Nephron (organoid): ENCODE measurements around the gene SH3PXD2A.
"Not testable (repeated sequence)": the region's sequence is repeated elsewhere in the genome, so short reads cannot be mapped to it uniquely, and the experiment has no call there.

Experiments
- H3K27ac Mint-ChIP-seq, 3 experiments: 2 replicates each; pipeline ENCODE4 v1.8.0; 2020; ENCODE audit warnings: mixed read lengths in 3 of 3, mild to moderate bottlenecking in 2 of 3, moderate library complexity in 1 of 3
- H3K27me3 Mint-ChIP-seq: 2 replicates; pipeline ENCODE4 v1.8.0; 2021; ENCODE audit warnings: low read depth, mild to moderate bottlenecking, moderate library complexity, mixed read lengths
- H3K36me3 Mint-ChIP-seq: 2 replicates; pipeline ENCODE4 v1.8.0; 2020; ENCODE audit warnings: low read depth, mixed read lengths
- H3K4me1 Mint-ChIP-seq: 2 replicates; pipeline ENCODE4 v1.8.0; 2020; ENCODE audit warnings: mixed read lengths
- H3K4me3 Mint-ChIP-seq, 3 experiments: 2 replicates each; pipeline ENCODE4 v1.8.0; 2020; ENCODE audit warnings: mild to moderate bottlenecking in 3 of 3, mixed read lengths in 3 of 3, moderate library complexity in 2 of 3
- H3K9me3 Mint-ChIP-seq: 2 replicates; pipeline ENCODE4 v1.8.0; 2020; ENCODE audit warnings: mixed read lengths
- CTCF ChIP-seq, 3 experiments: fragments of 200-600 bp; sonication (generic); IDR thresholded peaks; one replicate each; pipeline ENCODE4 v1.5.0; 2021; ENCODE audit warnings: antibody characterized with exemption in 3 of 3; ENCODE audit not compliant: unreplicated experiment in 3 of 3

Gene SH3PXD2A

GRCh38 chr10:103776878-103777591 lies 78.3 kb downstream of the SH3PXD2A start:
- Mint-ChIP-seq H3K27me3 (peaks cover 1% of the 10 kb centered on the region), H3K36me3 (peaks cover 3% of the 10 kb centered on the region), H3K4me1 (peaks cover 53% of the 10 kb centered on the region), H3K27ac (peak overlapping the region in 2 of 3 experiments; percentile 62 to 69), H3K4me3 (no peak overlapping the region), H3K9me3 (peaks cover 9% of the 10 kb centered on the region)
- no peak for TF ChIP-seq CTCF (IDR thresholded peaks at IDR 0.05; ENCODE audit: unreplicated experiment in 3 of 3)

GRCh38 chr10:103775776-103776175 lies 79.6 kb downstream of the SH3PXD2A start:
- TF ChIP-seq CTCF (IDR thresholded peaks at IDR 0.05; ENCODE audit: unreplicated experiment in 3 of 3) = no peak

GRCh38 chr10:103772846-103773245 lies 82.5 kb downstream of the SH3PXD2A start:
- Mint-ChIP-seq H3K27ac (peak overlapping the region; percentile 77 to 97 (median 97)), H3K4me1 (peaks cover 52% of the 10 kb centered on the region), H3K4me3 (peak overlapping the region; percentile 61 to 83 (median 82)), H3K36me3 (peaks cover 12% of the 10 kb centered on the region)
- H3K27me3 Mint-ChIP-seq, H3K9me3 Mint-ChIP-seq: not testable (repeated sequence)

More at GRCh38 chr10:103775776-103776175, 79.6 kb downstream of the SH3PXD2A start:
- H3K4me3 Mint-ChIP-seq = no peak overlapping the region
- peaks cover 3% of the 10 kb centered on the region for H3K36me3 Mint-ChIP-seq
- H3K4me1 Mint-ChIP-seq = peaks cover 49% of the 10 kb centered on the region
- H3K27ac Mint-ChIP-seq = peak overlapping the region in 2 of 3 experiments; percentile 66 to 69
- H3K27me3 Mint-ChIP-seq = no peaks in the 10 kb centered on the region
- H3K9me3 Mint-ChIP-seq = peaks cover 9% of the 10 kb centered on the region

GRCh38 chr10:103772096-103772845 lies 83.1 kb downstream of the SH3PXD2A start:
- Mint-ChIP-seq H3K27ac (peak overlapping the region; percentile 77 to 97 (median 97)), H3K4me3 (peak overlapping the region; percentile 61 to 83 (median 82)), H3K36me3 (peaks cover 12% of the 10 kb centered on the region), H3K4me1 (peaks cover 58% of the 10 kb centered on the region), H3K27me3 (no peaks in the 10 kb centered on the region), H3K9me3 (peaks cover 9% of the 10 kb centered on the region)
- TF ChIP-seq CTCF (IDR thresholded peaks at IDR 0.05; ENCODE audit: unreplicated experiment in 3 of 3) = no peak

- Mint-ChIP-seq H3K4me3 (no peak overlapping the region), H3K27me3 (no peaks in the 10 kb centered on the region), H3K4me1 (peaks cover 42% of the 10 kb centered on the region)
These were observed 85.2 kb downstream of the SH3PXD2A start for GRCh38 chr10:103770139-103770538.

More at GRCh38 chr10:103770139-103770538, 85.2 kb downstream of the SH3PXD2A start:
- peak overlapping the region in 2 of 3 experiments; percentile 32 to 53 for H3K27ac Mint-ChIP-seq
- TF ChIP-seq CTCF (IDR thresholded peaks at IDR 0.05; ENCODE audit: unreplicated experiment in 3 of 3) = no peak
- H3K36me3 Mint-ChIP-seq = peaks cover 12% of the 10 kb centered on the region
- H3K9me3 Mint-ChIP-seq = peaks cover 9% of the 10 kb centered on the region
